Stimulated activated CD8-positive, alpha-beta memory T cell treated with anti-CD3 and anti-CD28 coated beads, Interleukin-15, amount 100 ng/mL, for 48 hours (primary cell): ENCODE results near the gene CTU1.
A peak's percentile ranks its signal among the peaks of the same experiment; 100 is the strongest.

Experiments
- DNase-seq, 2 donors: peaks; one replicate each; pipeline ENCODE4 v3.0.0-alpha.2; 2020; ENCODE audit warnings: low read depth in 2 of 2

The CTU1 gene

DNA sequence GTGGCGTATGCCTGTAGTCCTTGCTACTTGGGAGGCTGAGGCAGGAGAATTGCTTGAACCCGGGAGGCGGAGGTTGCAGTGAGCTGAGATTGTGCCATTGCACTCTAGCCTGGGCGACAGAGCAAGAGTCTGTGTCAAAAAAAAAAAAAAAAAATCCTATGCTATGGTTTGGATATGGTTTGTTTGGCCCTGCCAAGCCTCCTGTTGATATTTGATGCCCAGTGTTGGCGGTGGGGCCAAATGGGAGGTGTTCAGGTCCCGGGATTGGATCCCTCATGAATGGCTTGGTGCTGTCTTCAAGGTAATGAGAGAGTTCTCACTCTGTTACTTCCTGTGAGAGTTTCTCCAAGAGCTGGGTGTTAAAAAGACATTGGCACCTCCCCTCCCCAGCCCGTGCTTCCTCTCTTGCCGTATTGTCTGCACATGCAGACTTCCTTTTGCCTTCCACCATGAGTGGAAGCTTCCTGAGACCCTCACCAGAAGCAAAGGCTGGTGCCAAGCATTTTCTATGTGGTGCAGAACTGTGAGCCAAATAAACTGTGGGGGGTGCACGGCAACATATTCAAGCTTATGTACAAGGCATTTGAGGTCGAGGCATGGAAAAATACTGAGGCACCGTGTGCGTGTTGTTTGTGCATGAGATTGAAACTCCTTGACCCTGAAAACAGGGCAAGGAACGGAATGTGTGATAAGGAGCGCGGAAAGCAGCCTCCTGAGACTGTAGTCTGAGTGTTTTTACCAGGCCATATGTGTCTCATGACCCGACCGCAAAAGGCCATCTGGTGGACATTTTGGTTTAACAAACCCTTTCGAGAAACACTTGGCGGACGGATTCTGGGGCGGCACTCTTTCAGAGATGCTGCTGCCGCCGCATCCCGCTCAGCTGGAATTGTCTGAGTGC is 23.8 kb upstream of the CTU1 start:
- no peak for DNase-seq

DNA sequence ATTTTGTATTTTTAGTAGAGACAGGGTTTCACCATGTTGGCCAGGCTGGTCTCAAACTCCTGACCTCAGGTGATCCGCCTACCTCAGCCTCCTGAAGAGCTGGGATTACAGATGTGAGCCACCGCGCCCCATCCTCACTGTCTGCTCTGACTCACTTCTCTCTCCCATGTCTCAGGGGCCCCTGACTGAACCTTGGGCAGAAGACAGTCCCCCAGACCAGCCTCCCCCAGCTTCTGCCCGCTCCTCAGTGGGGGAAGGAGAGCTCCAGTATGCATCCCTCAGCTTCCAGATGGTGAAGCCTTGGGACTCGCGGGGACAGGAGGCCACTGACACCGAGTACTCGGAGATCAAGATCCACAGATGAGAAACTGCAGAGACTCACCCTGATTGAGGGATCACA is 21.5 kb upstream of the CTU1 start:
- no peak for DNase-seq

DNA sequence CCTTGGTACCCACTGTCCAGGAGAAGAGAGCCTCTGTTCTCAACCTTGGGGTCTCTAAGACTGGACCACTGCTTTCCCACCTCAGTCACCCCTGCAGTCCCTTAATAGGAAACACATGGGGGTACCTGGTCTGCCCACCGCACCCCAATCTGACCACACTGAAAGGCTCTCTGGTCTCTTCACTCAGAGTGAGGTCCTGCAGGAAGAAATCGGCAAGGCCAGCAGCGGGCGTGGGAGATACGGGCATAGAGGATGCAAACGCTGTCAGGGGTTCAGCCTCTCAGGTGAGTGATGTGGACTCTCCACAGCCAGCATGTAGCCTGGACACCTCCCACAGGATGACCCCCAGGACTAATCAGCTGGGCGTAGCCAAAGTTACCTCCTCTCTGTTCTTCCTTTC is 20.0 kb upstream of the CTU1 start:
- no peak for DNase-seq

DNA sequence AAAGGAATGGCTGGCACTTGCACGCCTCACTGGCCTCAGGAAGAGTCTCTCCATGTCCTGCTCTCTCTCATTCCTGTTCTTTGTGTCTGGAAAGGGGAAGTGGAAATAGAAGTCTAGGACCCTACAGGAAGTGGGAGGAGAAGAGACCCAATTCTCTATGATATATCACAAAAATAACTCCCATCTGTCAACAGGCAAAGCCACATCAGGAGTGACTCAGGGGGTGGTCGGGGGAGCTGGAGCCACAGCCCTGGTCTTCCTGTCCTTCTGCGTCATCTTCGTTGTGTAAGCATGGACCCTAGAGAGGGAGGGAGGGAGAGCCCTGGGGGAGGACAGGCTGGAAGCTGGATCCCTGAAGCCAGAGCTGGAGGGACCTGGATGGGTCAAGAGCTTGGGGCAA is 19.5 kb upstream of the CTU1 start:
- DNase-seq = no peak

DNA sequence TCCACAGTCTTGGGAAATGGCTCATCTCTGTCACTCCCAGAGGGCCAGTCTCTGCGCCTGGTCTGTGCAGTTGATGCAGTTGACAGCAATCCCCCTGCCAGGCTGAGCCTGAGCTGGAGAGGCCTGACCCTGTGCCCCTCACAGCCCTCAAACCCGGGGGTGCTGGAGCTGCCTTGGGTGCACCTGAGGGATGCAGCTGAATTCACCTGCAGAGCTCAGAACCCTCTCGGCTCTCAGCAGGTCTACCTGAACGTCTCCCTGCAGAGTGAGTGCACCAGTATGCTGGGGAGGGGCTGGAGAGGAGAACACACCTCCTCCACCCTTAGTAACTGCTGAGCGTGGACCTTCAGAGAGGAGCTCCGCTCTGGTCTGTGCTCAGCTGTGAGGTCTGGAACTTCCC is 18.8 kb upstream of the CTU1 start:
- no peak for DNase-seq

DNA sequence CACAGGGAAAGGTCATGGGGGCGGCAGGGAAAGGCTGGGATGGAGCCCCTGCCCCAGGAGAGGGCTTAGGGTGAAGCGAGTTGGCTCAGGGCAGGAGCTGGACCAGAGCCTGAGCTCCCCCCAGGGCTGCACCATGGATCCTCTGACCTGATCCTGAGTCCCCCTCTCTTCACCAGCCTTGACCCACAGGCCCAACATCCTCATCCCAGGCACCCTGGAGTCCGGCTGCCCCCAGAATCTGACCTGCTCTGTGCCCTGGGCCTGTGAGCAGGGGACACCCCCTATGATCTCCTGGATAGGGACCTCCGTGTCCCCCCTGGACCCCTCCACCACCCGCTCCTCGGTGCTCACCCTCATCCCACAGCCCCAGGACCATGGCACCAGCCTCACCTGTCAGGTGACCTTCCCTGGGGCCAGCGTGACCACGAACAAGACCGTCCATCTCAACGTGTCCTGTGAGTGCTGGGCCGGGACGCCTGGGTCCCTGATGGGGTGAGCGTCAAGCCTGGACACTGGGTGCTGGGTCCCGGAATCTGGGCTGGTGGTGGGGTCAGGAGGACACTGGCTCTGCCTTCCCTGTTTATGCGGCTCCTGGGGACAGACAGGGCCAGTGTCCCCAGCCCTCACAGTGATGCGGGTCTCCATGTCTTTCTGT is 17.3 kb upstream of the CTU1 start:
- no peak for DNase-seq

DNA sequence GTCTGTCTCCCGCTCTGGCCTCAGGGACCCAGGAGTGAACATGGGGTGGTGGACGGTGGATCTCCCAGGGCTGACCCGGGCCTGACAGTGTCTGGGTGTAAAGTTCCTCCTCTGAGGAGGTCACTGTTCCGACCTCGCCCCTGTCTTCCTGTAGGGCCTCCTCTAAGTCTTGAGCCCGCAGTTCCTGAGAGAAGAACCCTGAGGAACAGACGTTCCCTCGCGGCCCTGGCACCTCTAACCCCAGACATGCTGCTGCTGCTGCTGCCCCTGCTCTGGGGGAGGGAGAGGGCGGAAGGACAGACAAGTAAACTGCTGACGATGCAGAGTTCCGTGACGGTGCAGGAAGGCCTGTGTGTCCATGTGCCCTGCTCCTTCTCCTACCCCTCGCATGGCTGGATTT is 16.5 kb upstream of the CTU1 start, which contains the start of gene SIGLEC9:
TSS of gene SIGLEC9 (plus strand) at position 178 of the 400 bp plus-strand sequence. CDS start at position 247, 69 bp downstream.
- no peak for DNase-seq

DNA sequence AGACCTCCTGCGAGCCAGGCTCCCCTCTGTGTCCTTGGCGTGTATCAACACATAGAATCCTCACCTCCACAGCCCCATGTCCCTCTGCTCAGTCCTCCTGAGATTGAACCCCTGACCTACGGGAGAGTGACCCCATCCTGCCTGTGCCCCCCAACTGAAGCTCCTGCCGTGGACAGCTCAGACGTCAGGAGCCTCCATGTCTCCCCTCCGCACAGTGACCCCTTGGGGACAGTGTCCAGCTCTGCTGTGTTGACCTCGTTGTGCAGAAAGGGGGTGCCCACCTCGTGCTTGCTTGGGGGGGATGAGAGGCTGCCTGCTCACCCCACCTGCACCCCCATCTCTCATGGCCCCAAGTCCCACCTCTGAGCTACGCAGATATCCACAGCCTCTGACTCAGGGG is 16.0 kb upstream of the CTU1 start:
- no peak for DNase-seq

DNA sequence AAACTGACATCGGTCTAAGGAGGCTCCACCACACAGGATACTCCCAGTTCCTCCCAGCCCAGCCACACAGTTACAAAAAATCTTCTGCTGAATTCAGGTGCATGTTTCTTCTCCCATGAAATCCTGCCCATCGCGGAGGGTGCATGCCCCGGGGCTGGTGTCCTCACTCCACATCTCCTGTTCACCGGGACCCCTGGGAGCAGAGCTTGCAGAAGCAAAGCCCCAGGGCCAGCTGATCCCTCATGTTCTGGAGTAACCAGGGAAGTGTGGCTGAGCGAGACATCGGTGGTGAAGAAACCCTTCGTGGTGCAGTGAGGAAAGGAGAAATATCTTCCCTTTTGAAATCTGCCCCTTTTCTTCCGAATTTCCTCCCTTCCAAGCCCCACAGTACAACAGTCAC is 15.6 kb upstream of the CTU1 start:
- no peak for DNase-seq

DNA sequence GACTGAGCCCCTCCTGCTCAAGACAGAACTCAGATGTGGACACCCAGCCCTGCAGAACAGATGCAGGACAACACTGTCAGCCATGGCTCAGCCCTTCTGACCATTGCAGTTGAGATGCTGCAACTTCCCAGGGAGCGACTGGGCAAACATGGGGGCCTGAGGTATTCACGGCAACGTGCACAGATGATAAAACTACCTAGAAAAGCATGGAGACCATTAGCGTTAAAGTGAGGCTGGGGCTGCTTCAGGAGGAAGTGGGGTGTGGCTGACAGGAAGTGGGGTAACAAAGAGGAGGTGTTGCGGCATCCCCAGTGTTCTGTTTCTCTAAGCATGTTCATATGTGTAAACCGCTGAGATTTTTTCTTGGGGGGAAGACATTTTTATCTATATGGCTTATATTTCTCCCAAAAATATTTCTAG is 15.2 kb upstream of the CTU1 start:
- no peak for DNase-seq

DNA sequence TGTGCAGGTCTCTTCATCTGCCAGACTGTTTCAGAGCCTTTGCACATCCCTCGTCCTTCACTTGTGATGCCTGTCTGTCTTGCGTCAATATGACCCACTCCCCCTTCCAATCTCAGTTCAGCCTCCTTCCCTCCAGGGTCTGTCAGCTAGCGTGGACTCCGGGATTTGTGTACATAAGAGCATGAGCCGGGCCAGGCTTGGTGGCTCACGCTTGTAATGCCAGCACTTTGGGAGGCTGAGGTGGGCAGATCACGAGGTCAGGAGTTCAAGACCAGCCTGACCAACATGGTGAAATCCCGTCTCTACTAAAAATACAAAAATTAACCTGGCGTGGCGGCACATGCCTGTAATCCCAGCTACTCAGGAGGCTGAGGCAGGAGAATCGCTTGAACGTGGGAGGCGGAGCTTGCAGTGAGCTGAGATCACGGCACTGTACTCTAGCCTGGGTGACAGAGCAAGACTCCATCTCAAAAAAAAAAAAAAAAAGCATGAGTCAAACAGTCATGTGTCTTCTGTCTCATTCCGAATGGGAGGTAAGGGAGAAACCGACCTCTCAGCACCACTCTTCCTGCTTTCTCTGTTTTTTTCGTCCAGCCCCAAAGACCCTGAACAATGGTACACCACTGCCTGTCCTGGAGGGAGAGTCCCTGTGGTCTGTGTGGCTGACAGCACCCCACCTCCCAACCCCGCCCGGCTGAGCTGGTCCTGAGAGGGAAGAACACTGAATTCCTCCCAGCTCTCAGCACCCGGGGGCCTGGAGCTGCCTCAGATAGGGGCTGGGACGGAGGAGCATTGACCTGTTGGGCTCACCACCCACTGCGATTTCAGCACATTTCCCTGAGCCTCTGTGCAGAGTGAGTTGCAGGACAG is 14.1 kb upstream of the CTU1 start:
- DNase-seq = no peak

DNA sequence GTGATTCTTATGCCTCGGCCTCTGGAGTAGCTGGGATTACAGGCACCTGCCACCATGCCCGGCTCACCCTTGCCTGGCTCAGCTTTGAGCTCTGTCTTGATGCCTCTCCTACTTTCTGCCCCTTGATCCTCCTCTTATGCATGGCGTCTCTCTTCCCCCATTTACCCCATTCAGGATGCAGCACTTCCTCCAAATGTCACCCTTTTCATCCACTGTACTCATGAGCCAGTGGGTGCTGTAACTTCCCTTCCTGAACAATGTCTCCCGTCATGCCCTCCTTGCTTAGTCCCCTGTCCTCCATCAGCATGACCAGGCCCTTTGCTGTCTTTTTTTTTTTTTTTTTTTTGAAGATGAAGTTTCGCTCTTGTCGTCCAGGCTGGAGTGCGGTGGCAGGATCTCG is 13.0 kb upstream of the CTU1 start:
- no peak for DNase-seq

DNA sequence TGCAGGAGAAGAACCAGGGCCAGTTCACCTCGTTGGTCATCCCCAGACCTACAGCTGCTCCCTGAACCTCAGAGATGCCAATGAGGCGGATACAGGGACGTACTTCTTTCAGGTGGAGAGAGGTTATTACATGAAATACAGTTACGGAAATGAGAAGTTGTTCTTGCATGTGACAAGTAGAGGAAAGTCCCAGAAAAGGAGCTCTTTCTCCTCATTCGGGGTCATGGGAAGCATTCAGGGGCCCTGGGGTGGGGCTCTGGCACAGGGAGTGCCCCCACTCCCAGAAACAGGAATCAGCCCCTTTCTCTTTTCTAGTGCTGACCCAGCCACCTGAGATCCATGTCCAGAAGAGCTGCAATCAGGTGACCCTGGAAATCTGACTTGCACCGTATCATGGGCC is 12.0 kb upstream of the CTU1 start:
- DNase-seq = no peak

DNA sequence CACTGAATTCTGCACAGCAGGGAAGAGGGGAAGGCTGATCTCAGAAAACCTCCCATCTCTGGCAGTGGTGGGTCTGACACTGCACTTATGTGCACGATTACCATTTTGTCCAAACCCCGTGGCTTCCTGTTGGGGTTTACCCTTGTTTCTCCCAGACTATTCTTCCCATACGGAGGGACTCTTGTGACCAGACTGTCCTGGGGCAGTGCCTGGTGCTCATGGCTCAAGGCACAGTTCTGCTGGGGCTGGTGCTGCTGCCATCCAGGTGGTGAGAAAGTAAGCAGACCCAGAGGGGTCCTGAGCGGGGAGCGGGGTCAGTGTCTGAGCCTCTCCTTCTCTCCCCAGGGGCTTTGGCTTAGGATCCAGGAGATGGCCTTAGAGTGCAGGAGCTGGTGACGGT is 11.4 kb upstream of the CTU1 start:
- no peak for DNase-seq

DNA sequence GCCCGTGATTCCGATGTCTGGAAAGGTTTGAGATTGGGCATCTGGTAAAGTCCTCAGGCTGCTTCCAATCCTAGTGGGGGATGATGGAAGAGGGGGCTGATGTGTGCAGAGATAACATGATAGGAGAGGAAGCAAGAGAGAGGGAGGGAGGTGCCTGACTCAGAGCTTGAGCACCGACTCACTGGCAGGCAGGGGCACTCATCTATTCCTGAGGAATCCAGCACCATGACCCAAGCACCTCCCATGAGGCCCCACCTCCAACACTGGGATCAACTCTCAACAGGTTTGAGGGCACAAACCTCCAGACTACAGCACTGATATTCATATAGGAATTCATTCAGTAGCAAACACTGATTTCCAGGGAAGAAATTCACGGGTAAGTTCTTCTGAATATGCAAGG is 10.9 kb upstream of the CTU1 start:
- DNase-seq = no peak

DNA sequence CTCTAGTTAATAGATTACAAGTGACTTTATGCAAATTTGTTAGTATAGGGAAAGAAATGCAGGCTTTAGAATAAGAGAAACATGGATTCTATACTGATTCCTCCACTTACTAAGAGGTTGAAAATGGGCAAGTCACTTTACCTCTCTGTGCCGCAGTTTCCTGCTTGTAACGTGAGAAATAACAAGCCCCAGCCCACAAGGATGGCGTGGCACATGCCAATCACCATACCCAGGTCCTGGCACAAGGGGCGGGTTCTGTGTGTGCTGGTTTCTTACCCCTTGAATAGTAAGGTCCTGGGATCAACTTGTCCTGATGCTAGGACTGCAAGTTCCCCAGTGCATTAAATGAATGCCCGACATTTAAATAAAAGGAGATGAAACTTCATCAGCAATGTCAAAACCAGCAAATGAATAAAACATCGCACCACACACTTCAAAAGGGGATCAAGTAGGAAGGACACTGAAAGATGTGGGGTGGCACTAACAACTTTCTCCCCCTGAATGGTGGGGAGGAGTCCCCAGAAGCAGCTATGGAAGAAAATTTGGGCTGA is 8.6 kb upstream of the CTU1 start:
- no peak for DNase-seq

DNA sequence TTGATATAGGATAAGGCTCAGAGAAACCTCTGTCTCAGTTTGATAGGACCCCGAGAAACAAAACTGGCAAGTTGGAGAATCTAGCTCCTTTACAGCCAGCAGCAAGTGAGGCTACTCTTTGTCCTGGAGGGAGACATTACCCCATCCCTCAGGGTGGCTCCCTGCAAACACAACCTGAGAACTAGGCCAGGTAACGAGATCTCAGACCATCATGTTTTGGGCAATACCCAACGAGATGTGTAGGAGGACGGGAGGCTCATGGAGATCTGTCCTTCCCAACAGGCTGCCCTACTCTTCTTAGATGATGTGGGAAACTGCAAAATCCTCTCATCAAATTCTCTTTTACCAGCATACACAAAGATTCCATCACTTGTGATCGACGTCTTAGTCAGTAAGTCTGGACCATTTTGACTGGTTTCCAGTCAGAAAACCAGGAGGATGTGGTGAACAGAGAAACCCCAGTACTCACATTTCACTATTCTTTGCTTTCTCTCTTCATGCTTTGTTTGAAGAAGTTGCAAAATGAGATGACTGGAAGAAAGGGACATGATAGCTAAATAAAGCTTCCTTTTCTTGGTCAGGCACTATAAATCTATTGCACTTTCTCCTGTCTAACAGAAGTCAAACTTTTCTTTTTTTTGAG is 6.0 kb upstream of the CTU1 start:
- DNase-seq = no peak

DNA sequence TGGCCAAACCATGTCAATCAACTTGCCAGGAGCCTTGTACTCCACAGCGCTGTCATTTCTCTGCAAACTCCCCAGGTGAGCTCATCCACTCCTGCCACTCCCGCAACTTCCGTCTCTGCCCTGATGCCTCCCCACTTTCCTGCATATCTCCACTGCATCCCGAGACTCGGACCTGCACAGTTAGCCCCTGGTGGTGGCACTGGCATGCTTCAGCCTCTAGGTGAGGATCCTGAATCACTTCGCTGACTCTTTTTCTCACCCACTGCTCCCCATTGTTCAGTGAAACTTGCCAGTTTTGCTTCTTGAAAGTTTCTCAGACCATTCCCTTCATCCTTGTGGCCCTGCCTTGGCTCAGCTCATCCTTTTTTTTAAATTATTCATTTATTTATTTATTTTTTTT is 3.4 kb upstream of the CTU1 start:
- no peak for DNase-seq

DNA sequence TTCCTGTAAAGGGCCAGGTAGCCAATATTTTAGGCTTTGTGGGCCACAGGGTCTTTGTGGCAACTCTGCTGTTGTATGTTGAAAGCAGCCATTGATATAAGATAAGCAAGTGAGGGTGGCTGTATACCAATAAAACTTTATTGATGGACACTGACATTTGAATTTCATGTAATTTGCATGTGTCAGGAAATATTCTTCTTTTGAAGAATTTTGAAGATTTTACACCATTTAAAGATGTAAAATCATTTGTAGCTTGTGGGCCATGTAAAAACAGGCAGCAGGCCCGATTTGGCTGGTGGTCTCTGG is 2.4 kb upstream of the CTU1 start:
- DNase-seq = no peak

DNA sequence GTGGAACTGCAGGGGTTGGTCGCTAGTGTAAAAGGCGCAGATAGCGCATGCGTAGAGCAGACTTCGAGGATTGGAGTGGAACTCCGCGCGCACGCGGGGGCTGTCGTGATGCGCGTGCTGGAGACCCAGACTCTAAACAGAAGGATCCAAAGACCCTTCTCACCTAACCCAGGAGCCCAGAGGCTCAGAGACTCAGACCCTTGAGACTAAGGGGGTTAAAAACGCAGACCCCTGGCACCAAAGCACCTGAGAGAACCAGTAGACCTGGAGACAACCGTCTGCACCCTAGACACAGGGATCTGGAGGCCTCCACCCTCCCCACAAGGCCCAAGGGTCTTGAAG is 567 bp upstream of the CTU1 start:
- DNase-seq = peak in 1 of 2 donors; percentile 34

DNA sequence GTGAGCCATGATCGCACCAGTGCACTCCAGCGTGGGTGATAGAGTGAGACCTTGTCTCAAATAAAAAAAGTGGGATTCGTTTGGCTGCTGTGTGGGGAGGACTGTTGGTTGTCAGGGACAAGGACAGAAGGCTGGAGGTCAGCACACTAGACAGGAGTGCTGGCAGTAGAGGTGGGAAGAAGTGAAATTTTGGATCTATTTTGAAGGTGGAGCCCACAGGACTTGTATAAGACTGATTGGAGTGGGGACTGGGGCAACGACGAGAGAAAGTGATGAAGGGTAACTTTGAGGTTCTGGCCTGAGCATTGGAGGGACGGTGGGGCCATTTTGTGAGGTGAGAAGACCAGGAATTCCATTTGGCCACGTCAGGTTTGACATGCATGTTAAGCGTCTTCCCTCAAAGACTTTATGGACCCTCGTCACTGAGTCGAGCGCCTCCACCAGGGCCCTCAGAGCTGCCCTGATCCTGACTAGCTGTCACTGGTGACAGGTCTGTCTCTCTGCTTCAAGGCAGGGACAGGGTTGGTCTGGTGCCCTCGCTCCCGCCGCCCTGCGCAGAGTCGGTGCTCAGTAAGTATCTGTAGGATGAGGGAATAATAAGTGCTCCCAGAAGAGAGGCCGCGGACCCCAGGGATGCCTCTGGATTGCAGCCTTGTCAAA is 673 bp downstream of the CTU1 start:
- no peak for DNase-seq
